ENCODE data around the gene JUND. TPM values are rescaled to one million over a fixed set of nuclear protein-coding genes. Genes with fewer than 3 reads are reported as not detected.

The JUND gene
- total RNA-seq, 1 experiment from 2014 or later = 103 TPM

GRCh38 chr19:18292462-18292809, 11.0 kb upstream of the JUND start:
- no peak overlapping the region for H2AFZ ChIP-seq (ENCODE audit: low read length)
- H3K79me2 ChIP-seq (ENCODE audit: insufficient read depth, low read length) = no peaks in the 10 kb centered on the region; the same call in 1 of the 2 replicates
- no peak overlapping the region for H4K8ac ChIP-seq (replicated peaks; ENCODE audit: insufficient read length, low read depth, low read length)
- Mint-ChIP-seq H3K27ac (peak overlapping the region; percentile 91 to 98 (median 96); a peak in 6 of 7 replicates), H3K4me1 (peaks cover 38 to 50% of the 10 kb centered on the region in 2 experiments), H3K9me3 (no peaks in the 10 kb centered on the region; a peak in 2 of 5 replicates), H3K36me3 (ENCODE audit: insufficient read depth in 1 of 3, low read depth in 3 of 3) (no peaks in the 10 kb centered on the region; a peak in 2 of 7 replicates), H3K27me3 (ENCODE audit: low read depth) (peaks cover 5% of the 10 kb centered on the region), H3K4me3 (peak overlapping the region; percentile 81 to 90)
- no peaks in the 10 kb centered on the region for H3K27me3 ChIP-seq (ENCODE audit: insufficient read depth, low read length)
- peaks cover 13% of the 10 kb centered on the region for H3K23me2 ChIP-seq (ENCODE audit: insufficient read length, low read depth, low read length, poor library complexity, severe bottlenecking)
- peak overlapping the region; percentile 16 for H2BK5ac ChIP-seq (ENCODE audit: insufficient read length, low read length)
- H3K79me1 ChIP-seq (ENCODE audit: insufficient read depth, low read depth, low read length, poor library complexity, severe bottlenecking) = no peaks in the 10 kb centered on the region
- H4K20me1 ChIP-seq (ENCODE audit: control insufficient read depth, insufficient read depth, insufficient read length) = no peaks in the 10 kb centered on the region
- TF ChIP-seq CTCF (conservative IDR thresholded peaks at IDR 0.05) = no peak
- peak overlapping the region; percentile 54; the same call in 1 of the 2 replicates for H3K14ac ChIP-seq (ENCODE audit: insufficient read depth, low read length)
- H3K27ac ChIP-seq (ENCODE audit: insufficient read length, low read depth, low read length) = peak overlapping the region; percentile 31
- H3K23ac ChIP-seq (ENCODE audit: insufficient read length, low read depth, low read length) = no peak overlapping the region
- no peaks in the 10 kb centered on the region for H3K9me3 ChIP-seq (ENCODE audit: control insufficient read depth, low read depth, low read length)
- H3K9ac ChIP-seq (ENCODE audit: extremely low read depth, insufficient read length, low read length) = peak overlapping the region; percentile 39
- WGBS (ENCODE audit: extremely low coverage, insufficient read length, low lambda C conversion rate) = no CpG with 5 or more reads among the region's 20 CpGs
- H3T11ph ChIP-seq (ENCODE audit: low read length) = no peak overlapping the region
- no peak overlapping the region for H3K56ac ChIP-seq (ENCODE audit: insufficient read length, low read depth, low read length)
- H2BK15ac ChIP-seq (ENCODE audit: low read depth, low read length) = no peak overlapping the region
- H3K18ac ChIP-seq (ENCODE audit: insufficient read length, low read depth, low read length) = peak overlapping the region; percentile 73
- no peak overlapping the region for H2BK12ac ChIP-seq (ENCODE audit: insufficient read length, low read depth, low read length)
- H2BK120ac ChIP-seq (ENCODE audit: low read depth, low read length, poor library complexity, severe bottlenecking) = no peak overlapping the region
- H4K5ac ChIP-seq (ENCODE audit: insufficient read length, low read depth, low read length) = no peak overlapping the region
- no peak overlapping the region for H4K91ac ChIP-seq (ENCODE audit: insufficient read length, low read depth, low read length)
- peak; percentile 71 for DNase-seq
- no peak overlapping the region for H2BK20ac ChIP-seq (ENCODE audit: low read depth, low read length, poor library complexity, severe bottlenecking)
- H3K4me1 ChIP-seq (ENCODE audit: insufficient read depth, low read length) = peaks cover 5% of the 10 kb centered on the region; the same call in 1 of the 2 replicates
- H3K4ac ChIP-seq (ENCODE audit: low read depth, low read length) = no peak overlapping the region
- H3K4me2 ChIP-seq (ENCODE audit: insufficient read depth, insufficient read length, low read length) = peak overlapping the region; percentile 76
- H2AK5ac ChIP-seq (ENCODE audit: insufficient read length, low read length) = no peak overlapping the region

All from H9 (cell line).